NCI-H2107 treated with DMSO at 0.1 percent for 48 hours (cell line): ENCODE data around the gene RND3.

Experiments used
- DNase-seq: peaks from one replicate; lab custom pipeline; 2025; ENCODE audit not compliant: unreplicated experiment; lab: John Stamatoyannopoulos, UW

Gene RND3

DNA sequence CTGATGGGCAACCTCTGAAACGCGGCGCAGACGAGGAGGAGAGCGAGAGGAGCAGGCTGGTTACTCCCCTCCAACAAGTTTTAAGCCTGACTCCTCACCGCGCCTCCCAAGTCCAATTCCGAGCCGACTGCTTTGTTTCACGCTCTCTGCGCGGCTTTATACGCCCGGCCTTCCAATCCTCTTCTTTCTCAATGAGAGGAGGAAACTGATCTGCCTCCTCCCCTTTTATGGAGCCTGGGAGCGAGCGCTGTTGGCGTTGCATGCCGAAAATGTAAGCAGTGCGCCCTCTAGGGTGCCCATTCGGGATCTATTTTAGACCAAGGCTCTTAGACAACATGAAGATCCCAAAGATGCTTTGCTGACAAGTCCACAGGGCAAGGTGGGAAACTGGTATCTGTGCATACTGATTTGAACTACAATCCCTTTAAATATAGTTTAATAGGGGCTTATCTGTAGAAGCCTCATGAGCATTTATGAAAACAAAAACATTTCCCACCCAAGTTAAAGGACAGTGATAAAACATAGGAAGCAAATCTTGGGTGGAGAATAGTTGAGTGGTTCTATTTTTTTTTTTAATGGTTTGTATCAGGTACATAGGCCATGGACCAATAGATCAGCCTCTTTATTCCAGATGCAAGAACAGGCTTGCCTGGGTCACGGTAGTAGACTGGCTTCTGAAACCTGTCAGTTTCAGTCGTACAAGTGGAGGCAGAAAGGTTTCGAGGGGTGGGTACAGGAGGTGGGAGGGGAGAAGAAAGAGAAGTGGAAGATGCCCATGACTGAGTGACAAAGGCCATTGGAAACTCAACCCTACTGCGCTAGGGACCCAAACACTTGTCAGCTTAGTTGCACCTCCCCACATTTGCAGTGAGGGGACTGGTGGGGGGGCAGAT lies at the start of gene RND3:
TSS of gene RND3 (minus strand) at position 131 of the 893 bp plus-strand sequence. CDS start 250 bp downstream, outside the sequence.
- DNase-seq, result peak; percentile 93

- no peak for DNase-seq
Measured at GRCh38 chr2:150535176-150535575, 47.7 kb upstream of the RND3 start.

DNA sequence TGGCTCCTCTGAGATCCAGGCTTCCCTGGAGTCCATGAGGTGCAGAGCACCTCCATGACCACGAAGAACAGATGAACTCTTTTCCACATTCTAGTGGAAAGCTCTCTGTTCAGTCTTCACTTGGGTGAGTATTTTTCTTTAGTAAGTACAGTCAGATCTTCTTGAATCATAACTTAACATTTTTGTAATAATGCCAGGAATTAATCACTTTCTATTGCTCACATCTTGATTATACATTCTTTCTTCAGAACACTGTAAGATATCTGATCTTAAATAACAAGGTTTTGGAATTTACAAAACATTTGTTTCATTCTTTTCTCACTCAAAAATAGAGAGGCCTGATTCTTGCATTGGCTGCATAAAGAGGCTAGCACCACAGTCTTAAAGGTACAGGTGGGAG lies 45.4 kb upstream of the RND3 start:
- no peak for DNase-seq

GRCh38 chr2:150532020-150532419 lies 44.6 kb upstream of the RND3 start:
- no peak for DNase-seq

DNA sequence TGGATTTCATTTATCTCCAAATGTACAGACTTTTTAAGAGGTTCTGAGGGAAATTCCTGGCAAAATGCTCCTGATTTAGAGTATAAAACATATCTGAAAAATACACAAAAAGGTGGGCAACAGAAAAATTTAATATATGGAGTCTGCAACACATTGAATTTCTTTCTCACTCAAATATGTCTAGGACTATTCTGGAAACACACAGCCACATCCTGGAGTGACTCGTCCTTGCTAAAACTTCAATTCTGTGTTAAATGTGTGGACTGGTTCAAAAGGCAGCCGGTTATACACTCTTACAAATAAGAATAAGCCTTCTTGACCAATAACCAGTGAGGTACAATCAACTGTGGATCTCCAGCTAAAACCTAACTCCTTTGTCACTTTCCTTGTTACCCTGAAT lies 44.1 kb upstream of the RND3 start:
- no peak for DNase-seq

GRCh38 chr2:150530168-150530567 lies 42.7 kb upstream of the RND3 start:
- DNase-seq, result no peak

DNA sequence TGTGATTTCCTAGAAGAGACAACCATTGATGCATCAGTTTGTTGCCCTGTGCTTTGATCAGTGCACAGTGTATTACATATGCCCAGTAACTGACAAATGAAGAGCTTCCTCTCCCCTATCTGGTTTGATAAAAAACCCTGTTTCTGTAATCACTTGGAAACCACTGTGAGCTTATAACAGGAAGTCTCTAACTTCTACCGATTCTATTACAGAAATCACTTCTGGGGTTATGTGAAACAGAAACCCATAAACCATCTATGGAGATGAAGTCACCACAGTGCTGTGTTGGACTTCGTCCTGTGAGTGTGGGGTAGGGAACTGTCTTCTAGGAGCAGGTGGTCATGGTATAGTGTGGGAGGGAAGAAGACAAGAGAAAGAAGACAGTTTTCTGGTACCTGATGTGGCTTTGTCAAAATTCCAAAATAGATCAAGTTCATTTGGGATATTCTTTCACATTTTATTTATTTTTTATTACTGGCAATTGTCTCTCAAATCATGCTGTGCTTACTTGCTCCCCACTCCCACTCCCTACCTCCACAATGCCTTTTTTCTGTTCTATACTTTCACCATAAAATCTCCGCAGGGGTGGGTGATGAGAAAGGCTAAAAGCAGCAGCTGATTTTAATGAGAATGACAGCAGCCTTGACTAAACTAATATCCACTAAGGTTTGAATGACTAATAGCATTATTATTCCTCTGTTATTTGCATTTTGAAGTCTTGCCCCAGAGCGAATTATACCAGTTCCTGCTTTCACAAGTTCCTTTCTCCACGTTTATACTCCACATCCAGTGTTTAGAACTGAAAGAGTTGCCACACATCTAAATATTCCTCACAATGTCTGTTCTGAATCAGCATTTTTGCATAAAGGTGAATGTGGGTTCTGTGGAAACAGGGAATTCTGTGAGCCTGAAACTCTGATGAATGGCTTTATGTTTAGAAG lies 41.7 kb upstream of the RND3 start:
- no peak for DNase-seq

DNA sequence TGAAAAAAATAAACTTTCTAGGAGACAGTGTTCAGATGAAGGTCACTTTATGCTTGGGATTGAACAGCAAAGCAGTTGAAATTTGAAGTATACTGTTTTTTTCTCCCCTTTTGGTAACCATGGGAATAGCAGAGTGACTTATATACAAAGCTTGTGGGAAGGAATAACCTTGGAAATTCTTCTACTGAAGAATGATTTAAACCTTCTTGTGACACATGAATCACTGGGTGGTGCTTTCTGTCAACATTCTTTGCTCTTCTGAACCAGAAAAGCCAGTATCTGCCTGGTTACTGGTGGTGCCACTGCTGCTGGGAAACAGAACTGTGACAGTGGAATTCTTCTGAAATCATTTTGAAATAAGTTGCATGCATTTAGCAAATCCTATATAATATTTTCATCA lies 39.4 kb upstream of the RND3 start:
- no peak for DNase-seq

GRCh38 chr2:150526006-150526405 lies 38.5 kb upstream of the RND3 start:
- DNase-seq, result no peak

- DNase-seq, result no peak
Measured at GRCh38 chr2:150522269-150522668, 34.8 kb upstream of the RND3 start.

- no peak for DNase-seq
Measured at GRCh38 chr2:150520887-150521664, 33.6 kb upstream of the RND3 start.

- DNase-seq, result no peak
Measured at GRCh38 chr2:150520033-150520432, 32.6 kb upstream of the RND3 start.

DNA sequence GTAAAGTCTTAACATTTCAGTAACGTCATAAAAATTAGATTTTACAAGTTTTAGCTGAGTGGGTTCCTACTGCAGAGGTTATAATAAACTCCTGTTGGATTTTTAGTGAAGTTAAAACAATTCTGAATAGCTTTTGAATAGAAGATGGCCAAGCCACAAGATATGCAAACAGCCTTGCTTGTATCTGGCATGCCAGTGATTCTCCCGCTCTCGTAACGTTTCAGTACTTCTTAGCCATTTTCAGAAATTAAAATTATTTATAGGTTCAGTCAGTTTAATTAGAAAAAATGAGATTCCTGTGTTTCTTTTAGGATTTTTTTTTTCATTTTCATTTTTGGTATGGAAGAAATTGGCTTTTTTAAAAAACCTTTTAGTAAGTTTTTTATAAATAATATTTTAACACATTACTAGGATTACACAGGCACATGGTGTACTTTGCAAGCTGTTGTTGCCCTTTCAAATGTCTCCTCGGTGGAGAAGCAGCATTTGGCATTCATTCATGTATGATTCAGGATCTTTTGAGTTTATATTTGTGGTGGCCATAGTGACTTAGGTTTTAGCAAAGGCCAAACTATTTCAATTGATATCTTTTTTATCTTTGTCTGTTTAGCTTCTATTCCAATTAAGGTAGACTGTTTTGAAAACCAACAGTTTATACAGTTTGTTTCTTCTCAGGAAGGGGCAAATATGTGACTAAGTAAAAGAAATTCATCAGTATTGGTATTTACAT lies 30.6 kb upstream of the RND3 start:
- no peak for DNase-seq

DNA sequence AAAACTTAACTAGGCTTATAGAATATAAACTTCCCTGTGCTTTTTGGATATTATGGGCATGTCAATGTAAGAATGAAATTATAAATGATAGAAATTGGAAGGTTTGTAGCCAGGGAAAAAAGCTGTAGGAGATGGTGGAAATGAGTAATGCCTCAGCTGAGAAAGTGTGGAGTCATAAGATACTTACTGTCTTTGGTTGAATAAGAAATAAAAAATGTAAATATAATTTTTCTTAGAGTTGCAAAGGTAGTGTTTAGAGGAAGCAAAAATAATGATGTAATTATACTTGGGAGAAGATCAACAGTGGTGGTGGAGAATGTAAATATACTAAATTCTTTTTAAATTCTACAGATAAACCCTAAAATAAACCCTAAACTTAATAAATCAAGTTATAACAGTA lies 26.2 kb upstream of the RND3 start:
- DNase-seq, result no peak

DNA sequence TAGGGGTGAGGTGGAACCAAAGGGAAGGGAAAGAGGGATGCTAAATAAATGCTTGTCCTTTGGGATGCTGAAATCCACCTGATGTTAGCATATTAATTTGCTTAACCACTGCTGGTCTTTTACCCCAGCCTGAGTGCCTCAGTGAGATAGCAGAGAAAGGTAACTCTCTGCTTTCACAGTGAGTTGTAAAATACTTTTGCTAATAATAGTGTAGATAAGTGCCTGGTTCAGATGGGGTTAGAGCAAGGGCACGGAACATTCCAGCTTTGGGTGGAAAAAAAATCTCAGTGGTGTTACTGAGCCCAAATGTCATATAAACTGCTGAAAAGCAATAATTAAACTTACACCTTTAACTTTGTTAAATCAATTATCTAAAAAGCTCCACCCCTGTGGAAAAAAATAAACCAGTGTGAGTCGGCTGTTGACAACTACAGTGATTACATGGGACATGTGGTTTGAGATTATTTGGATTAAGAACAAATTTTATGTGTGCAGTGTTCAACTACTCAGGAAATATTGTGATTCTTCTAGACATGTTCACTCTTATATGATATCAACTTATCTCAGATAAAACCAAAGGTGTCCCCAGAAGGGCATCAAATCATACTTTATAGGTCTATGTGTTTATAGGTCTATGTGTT lies 21.1 kb upstream of the RND3 start:
- DNase-seq, result no peak

GRCh38 chr2:150507071-150507470 lies 19.6 kb upstream of the RND3 start:
- DNase-seq, result no peak

GRCh38 chr2:150505178-150505577 lies 17.7 kb upstream of the RND3 start:
- no peak for DNase-seq

DNA sequence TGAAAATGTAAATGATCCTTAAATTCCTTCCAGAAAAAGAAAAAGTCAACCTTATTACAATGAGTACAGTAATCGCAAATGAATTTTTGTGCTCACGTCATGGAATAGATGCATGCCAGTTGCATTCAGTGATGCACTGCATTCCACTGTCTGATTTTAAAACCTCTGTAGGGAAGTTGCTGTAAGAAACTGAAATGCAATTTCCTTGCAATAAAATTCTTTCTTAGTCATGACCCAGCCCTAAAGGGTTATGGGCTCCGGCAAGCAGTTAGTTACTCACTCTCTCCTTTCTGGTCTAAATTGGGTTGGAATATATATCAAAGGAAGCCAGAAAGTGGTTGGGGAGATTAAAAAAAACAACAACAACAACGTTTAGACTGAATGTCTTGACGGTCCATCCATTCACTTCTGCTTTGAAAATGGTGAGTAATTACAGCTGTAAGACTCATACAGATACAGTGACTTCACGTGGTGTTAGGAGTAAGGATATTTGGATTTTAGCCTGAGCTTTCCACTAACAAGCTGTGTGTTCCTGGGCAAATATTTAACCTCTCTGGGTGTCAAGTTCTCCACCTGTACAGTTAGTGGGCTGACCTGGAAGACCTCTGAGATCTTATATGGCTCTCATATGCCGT lies 8.6 kb upstream of the RND3 start:
- DNase-seq, result no peak

DNA sequence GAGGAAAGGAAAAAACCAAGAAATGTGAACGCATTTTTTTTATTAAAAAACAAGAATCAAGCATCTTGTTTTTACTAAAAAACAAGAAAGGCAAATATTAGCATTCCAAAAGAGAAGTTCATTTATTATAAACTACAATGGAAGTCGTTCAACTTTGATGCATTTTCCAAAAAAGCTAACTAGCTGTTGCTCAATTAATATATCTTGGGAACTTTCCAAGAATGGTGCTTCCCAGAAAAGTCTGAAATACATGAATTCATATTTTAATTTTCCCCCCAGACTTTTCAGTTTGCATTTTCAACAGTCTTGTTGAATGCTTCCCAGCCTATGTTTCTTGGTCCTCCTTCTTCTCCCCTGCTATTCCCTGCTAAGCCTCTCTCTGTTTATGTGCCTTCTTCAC lies 7.5 kb upstream of the RND3 start:
- DNase-seq, result no peak
